ENCODE measurements around the gene OR13C5.

Gene OR13C5

DNA sequence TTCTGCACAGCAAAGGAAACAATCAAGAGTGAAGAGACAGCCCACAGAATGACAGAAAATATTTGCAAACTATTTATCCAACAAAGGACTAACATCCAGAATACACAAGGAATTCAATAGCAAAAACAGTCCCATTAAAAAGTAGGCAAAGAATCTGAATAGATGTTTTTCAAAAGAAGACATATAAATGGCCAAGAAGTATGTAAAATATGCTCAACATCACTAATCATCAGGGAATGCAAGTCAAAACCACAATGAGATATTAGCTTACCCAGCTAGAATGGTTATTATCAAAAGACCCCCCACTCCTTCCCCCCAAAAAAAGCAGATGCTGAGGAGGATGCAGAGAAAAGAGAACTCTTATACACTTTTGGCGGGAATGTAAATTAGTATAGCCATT lies 43.7 kb downstream of the OR13C5 start:
- Histone ChIP-seq H3K27me3 (ENCODE audit: insufficient read depth, low read length) (no peaks in the 10 kb centered on the region), H3K27ac (ENCODE audit: low read depth, low read length) (no peak overlapping the region), H3K36me3 (ENCODE audit: insufficient read depth, low read length) (no peaks in the 10 kb centered on the region), H3K79me2 (ENCODE audit: control insufficient read depth, insufficient read depth, low read length, unreplicated experiment) (no peaks in the 10 kb centered on the region), H3K4me1 (ENCODE audit: control insufficient read depth, insufficient read depth, low read length, unreplicated experiment) (no peaks in the 10 kb centered on the region), H2AFZ (ENCODE audit: low read length, unreplicated experiment) (no peak overlapping the region), H3K4me3 (ENCODE audit: low read depth, low read length) (no peak overlapping the region)

DNA sequence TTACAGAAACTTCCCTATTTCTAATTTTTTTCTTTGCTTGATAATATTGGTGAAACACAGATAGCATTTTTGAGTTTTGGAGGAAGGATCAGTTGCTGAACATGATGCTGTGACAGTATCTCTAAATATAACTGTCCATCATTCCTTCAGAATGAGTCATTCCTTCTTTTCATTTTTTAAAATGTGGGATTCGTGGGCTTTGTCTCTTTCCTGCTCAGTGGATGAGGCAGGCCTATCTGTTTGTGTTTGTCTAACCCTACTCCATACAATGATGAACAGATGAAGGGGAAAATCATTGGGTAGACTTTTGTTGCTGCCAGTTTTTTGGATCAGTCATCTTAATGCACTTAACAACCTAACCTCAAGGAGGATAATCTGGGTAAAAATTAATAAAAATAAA lies 46.0 kb downstream of the OR13C5 start:
- no peaks in the 10 kb centered on the region for H3K27me3 ChIP-seq (ENCODE audit: insufficient read depth, low read length)
- H3K36me3 ChIP-seq (ENCODE audit: insufficient read depth, low read length): no peaks in the 10 kb centered on the region
- H3K4me1 ChIP-seq (ENCODE audit: control insufficient read depth, insufficient read depth, low read length, unreplicated experiment): no peaks in the 10 kb centered on the region
- H2AFZ ChIP-seq (ENCODE audit: low read length, unreplicated experiment): no peak overlapping the region
- H3K79me2 ChIP-seq (ENCODE audit: control insufficient read depth, insufficient read depth, low read length, unreplicated experiment): no peaks in the 10 kb centered on the region
- no peak overlapping the region for H3K4me3 ChIP-seq (ENCODE audit: low read depth, low read length)
- no peak overlapping the region for H3K27ac ChIP-seq (ENCODE audit: low read depth, low read length)

All from ACC112 (cell line).